GM21619 (cell line): ENCODE results near the gene PCCA.
"Not testable (repeated sequence)": the region's sequence is repeated elsewhere in the genome, so short reads cannot be mapped to it uniquely, and the experiment has no call there.

Source experiments
- ATAC-seq: cut with Tn5 transposase; IDR thresholded peaks from one replicate; pipeline ENCODE4 v1.9.1; 2021; ENCODE audit not compliant: unreplicated experiment

Gene PCCA

DNA sequence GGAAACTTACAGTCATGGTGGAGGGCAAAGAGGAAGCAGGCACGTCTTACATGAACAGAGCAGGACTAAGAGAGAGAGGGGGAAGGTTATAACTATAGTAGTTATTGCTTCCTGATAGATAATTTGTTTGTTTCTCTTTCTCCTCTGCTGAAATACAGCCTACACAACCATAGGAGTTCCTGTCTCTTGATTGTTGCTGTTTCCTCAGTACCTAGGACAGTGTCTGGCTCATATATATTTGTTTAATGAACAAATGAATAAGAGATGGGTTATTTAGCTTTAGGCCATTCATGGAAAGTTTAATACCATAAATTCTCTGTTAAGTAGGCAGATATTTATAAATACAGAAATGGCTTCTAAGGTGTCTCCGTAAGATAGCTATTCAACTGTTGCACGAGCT is 95.2 kb downstream of the PCCA start:
- no peak for ATAC-seq

DNA sequence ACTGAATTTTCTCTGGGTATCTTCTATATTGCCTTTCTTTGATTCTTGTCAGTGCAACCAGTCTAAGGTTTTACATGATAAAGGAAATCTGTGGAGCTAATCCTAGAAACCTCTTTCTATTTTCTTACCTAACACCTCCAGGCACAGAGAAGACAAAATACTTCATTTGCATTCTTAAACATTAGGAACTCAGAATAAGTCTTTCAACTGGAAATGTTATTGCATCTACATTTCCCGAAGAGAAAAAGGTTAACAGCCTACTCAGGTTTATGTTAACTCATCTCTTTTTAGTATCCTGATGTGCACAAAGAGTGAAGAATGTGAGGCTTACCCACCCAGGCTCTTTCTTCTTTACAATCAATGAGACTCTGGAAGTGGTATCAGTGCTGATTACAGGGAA is 106.7 kb downstream of the PCCA start:
- no peak for ATAC-seq

DNA sequence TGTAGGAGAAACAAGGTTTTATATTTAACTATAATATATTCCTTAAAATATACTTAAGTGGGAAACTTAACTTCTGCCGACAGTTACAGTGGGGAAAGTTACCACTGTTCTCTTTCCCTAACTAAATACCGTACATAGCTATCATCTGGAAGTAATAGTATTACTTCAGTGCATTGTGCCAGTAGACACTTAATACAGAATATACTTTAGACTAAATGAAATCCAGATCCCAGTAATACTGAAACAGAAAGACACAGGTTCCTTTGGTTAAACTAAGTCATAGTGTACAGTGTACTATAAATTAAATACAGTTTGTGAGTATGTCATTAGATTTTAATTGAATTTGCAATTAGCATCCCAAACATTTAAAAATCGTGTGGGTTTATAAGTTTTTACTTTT is 107.5 kb downstream of the PCCA start:
- no peak for ATAC-seq

DNA sequence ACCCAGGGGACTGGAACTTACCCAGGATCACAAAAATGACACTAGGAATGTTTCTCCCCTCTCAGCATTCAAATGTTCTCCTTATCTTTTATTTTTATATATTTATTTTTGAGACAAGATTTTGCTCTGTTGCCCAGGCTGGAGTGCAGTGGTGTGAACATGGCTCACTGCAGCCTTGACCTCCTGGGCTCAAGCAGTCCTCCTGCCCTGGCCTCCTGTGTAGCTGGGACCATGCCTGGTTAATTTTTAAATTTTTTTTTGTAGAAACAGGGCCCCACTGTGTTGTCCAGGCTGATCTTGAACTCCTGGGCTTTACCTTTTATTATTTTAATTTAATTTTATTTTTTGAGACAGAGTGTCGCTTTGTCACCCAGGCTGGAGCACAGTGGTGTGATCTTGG is 108.2 kb downstream of the PCCA start:
- no peak for ATAC-seq

GRCh38 chr13:100197591-100198365 is 108.9 kb downstream of the PCCA start:
- no peak for ATAC-seq

GRCh38 chr13:100203696-100204367 is 114.9 kb downstream of the PCCA start:
- no peak for ATAC-seq

- no peak for ATAC-seq
These were observed 119.1 kb downstream of the PCCA start for GRCh38 chr13:100208002-100208401.

- no peak for ATAC-seq
These were observed 119.7 kb downstream of the PCCA start for GRCh38 chr13:100208626-100209025.

GRCh38 chr13:100209857-100210825 is 121.2 kb downstream of the PCCA start:
- ATAC-seq = no peak

GRCh38 chr13:100211016-100211710 is 122.3 kb downstream of the PCCA start:
- ATAC-seq = no peak

DNA sequence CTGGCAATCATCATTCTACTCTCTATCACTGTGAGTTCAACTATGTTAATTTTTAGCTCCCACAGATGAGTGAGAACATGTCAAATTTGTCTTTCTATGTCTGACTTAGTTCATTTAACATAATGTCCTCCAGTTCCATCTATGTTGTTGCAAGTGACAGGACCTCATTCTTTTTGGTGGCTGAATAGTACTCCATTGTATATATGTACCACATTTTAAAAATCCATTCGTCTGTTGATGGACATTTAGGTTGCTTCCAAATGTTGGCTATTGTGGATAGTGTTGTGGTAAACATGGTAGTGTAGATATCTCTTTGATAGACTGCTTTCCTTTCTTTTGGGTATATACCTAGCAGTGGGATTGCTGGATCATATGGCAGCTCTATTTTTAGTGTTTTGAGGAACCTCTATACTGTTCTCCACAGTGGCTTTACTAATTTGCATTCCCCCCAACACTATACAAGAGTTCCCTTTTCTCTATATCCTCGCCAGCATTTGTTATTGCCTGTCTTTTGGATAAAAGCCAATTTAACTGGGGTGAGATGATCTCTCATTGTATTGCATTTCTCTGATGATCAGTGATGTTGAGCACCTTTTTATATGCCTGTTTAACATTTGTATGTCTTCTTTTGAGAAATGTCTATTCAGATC is 124.1 kb downstream of the PCCA start:
- no peak for ATAC-seq

DNA sequence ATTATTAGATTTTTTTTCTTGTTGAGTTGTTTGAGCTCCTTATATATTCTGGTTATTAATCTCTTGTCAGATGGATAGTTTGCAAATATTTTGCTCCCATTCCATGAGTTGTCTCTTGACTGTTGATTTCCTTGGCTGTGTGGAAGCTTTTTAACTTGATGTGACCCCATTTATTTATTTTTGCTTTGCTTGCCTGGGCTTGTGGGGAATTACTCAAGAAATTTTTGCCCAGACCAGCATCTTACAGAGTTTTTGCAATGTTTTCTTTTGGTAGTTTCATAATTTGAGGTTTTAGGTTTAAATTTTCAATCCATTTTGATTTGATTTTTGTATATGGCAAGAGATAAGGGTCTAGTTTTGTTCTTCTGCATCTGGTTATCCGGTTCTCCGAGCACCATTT is 124.7 kb downstream of the PCCA start:
- no peak for ATAC-seq

- no peak for ATAC-seq
These were observed 126.0 kb downstream of the PCCA start for GRCh38 chr13:100214886-100215285.

- no peak for ATAC-seq
These were observed 132.3 kb downstream of the PCCA start for GRCh38 chr13:100221166-100221565.

DNA sequence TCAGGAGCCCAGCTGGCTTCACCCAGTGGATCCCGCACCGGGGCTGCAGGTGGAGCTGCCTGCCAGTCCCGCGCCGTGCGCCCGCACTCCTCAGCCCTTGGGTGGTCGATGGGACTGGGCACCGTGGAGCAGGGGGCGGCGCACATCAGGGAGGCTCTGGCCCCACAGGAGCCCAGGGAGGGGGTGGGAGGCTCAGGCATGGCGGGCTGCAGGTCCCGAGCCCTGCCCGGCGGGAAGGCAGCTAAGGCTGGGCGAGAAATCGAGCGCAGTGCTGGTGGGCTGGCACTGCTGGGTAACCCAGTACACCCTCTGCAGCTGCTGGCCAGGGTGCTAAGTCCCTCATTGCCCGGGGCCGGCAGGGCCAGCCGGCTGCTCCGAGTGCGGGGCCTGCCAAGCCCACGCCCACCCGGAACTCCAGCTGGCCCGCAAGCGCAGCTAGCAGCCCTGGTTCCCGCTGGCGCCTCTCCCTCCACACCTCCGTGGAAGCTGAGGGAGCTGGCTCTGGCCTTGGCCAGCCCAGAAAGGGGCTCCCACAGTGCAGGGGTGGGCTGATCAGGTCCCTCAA is 135.2 kb downstream of the PCCA start:
- not testable (repeated sequence) for ATAC-seq

- ATAC-seq = no peak
These were observed 140.7 kb downstream of the PCCA start for GRCh38 chr13:100229603-100230002.

DNA sequence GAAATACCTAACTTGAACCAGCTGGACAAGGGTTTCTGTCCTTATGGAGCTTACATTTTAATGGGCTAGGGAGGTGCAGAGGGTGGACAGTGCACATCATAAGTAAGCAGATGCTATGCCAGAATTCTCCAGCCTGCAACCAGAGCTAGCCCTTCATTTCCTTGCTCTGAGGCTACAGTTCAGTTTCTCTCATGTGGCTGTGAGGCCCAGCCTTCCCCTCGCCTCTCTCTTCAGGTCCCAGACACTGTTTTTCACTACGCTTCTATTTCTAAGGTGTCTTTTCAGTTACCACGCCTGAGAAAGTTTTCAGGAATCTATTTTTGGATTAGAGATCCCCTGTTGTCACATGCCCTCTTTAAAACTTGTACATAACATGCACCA is 141.9 kb downstream of the PCCA start:
- no peak for ATAC-seq

GRCh38 chr13:100231176-100231575 is 142.3 kb downstream of the PCCA start:
- no peak for ATAC-seq

- ATAC-seq = no peak
These were observed 145.1 kb downstream of the PCCA start for GRCh38 chr13:100234006-100234405.

DNA sequence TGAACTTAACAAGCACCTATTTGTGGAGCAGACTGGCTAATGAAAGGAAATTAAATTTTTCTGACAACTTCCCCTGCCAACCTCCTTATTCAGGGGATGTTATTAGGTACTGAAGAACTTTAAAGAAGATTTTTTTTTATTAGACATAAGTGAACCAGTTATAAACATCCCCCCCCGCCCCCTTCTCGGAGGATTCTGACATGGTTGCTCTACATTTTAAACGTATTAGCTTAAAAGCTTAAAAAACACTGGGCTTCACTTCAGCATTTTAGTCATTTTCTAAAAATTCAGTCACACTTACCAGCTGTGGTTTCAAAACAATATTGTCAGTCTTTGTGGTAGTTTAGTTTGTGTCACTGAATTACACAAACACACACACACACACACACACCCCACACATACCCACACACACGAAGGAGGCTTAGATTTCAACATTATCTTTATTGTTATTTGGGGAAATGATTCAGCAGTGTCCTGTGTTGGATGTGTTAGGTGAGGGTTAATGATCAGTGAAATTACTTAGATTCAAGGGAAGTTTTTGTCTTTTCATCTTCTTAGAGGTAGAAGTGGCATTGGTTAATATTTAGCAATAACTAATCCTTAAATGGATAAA is 145.7 kb downstream of the PCCA start:
- ATAC-seq = no peak
